Activated T-cell treated with anti-CD3 and anti-CD28 coated beads, Interleukin-2, amount 50 U/mL, for 48 hours (primary cell): ENCODE data around the gene DHRS7.

Source experiments
- DNase-seq, 2 experiments: peaks; one replicate each; pipeline ENCODE4 v3.0.0-alpha.2; 2020

Gene DHRS7

GRCh38 chr14:60184146-60184904 lies 19.1 kb upstream of the DHRS7 start:
- no peak for DNase-seq

DNA sequence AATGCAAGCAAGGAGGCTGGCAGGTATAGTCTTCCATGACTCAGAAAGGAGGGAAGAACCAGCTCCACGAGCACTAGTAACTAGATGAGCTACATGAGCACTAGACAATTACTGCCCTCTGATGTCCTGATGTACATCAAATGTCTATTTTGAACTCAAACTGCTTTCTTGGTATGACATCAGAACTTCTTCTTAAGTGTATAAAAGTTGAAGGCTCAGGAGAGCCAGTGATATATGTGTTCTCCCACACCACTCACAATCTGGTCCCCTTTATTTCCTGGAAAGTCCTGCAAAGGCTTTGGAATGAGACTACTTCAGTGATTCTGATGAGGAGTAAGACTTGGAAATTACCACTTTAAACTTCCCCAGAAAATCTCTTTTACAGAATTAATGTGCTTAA lies 18.5 kb upstream of the DHRS7 start:
- DNase-seq, result no peak

- no peak for DNase-seq
Observed at GRCh38 chr14:60183138-60183537, 17.9 kb upstream of the DHRS7 start.

DNA sequence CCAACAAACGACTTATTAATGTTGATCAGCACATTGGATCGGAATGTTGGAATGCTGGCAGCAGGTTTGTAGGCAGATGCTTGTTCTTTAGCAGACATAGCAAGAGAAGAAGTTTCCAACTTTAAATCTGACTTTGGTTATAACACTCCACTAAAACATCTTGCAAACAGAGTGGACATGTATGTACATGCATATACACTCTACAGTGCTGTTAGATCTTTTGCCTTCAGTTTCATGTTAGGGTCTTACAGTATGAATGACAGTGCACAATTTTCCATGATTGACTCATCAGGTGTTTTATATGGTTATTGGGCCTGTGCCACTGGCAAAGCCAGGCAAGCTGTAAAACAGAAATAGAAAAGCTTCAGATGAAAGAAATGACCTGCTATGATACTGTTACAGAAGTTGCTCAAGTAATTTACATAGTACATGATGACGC lies 14.3 kb upstream of the DHRS7 start:
- no peak for DNase-seq

DNA sequence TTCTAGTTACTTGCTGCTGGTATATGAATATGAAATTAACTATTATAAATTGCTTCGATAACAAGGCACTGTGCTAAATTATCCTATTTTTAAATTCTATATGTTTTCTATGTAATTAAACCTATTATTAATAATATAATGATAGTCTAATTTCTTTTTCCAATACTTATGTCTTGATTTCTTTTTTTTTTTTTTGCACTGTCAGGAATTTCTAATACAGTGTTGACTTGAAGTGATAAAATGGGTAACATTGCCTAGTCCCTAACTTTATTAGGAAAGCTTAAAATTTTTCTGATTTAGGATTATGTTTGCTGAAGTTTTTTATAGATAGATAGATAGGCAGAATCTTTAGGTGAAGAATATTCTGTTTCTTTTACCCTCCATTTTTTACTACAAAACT lies 13.6 kb upstream of the DHRS7 start:
- no peak for DNase-seq

GRCh38 chr14:60178164-60178563 lies 13.0 kb upstream of the DHRS7 start:
- no peak for DNase-seq

DNA sequence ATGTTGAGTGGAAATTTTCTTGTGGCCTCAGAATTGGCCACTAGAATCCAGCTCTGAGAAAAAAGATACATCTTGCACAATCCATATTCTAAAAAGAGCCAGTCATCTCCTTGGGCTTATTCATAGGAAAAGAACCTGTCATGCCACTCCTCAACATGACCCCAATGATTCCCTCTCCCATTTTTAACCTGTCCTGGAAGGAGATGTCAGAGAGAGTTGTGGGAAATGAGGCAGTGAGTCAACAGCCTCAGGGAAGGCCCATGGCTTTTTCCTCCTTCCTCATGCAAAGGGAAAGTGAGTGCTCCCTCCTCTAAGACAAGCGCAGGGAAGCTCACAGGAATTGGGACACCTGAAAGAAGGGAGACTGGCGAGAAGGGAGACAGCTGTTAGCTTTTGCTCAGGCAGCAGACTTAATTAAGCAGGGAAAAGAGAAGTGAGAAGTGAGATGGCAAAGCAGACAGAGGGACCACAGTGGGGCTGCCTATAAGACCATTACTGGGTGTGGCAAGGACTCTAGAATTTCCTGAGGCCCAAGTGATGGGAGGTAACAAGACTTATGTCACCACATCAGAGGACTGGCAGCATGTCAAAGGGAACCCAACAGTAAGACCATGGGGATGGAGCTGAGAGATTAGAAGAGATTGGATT lies 10.2 kb upstream of the DHRS7 start:
- no peak for DNase-seq

- DNase-seq, result no peak
Observed at GRCh38 chr14:60174352-60175254, 9.4 kb upstream of the DHRS7 start.

- DNase-seq, result no peak
Observed at GRCh38 chr14:60171690-60172089, 6.5 kb upstream of the DHRS7 start.

- no peak for DNase-seq
Observed at GRCh38 chr14:60170948-60171347, 5.8 kb upstream of the DHRS7 start.

- DNase-seq, result no peak
Observed at GRCh38 chr14:60169722-60170121, 4.5 kb upstream of the DHRS7 start.

GRCh38 chr14:60166142-60166541 lies 944 bp upstream of the DHRS7 start:
- DNase-seq, result no peak

DNA sequence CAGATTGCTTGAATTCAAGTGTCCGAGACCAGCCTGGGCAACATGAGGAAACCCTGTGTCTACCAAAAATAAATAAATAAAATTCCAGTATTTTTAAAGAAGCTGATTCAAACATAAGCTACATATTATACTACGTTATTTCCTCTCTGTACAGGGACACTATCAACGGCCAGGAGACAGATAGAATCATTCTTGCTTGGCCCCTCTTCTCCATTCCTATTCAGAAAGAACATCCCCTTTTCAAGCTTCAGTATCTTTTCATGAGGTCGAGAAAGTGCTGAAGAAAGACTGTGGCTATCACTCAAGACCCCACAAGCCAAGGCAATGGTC lies 314 bp upstream of the DHRS7 start:
- no peak for DNase-seq

DNA sequence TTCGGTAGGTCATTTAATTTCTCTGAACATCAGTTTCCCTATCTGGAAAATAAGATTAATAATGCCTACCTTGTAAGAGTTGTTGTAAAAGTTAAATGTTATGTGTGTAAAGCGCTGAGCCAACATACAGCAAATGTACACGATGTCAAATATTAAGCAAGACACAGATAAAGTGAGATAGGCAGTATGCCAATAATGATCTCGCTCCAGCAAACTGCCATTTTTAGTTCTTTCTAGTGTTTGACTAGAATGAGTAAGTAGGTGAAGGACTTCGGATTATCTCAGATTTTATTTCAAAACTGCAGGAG lies 840 bp downstream of the DHRS7 start:
- DNase-seq, result no peak

- no peak for DNase-seq
Observed at GRCh38 chr14:60163693-60164092, 1.5 kb downstream of the DHRS7 start.

DNA sequence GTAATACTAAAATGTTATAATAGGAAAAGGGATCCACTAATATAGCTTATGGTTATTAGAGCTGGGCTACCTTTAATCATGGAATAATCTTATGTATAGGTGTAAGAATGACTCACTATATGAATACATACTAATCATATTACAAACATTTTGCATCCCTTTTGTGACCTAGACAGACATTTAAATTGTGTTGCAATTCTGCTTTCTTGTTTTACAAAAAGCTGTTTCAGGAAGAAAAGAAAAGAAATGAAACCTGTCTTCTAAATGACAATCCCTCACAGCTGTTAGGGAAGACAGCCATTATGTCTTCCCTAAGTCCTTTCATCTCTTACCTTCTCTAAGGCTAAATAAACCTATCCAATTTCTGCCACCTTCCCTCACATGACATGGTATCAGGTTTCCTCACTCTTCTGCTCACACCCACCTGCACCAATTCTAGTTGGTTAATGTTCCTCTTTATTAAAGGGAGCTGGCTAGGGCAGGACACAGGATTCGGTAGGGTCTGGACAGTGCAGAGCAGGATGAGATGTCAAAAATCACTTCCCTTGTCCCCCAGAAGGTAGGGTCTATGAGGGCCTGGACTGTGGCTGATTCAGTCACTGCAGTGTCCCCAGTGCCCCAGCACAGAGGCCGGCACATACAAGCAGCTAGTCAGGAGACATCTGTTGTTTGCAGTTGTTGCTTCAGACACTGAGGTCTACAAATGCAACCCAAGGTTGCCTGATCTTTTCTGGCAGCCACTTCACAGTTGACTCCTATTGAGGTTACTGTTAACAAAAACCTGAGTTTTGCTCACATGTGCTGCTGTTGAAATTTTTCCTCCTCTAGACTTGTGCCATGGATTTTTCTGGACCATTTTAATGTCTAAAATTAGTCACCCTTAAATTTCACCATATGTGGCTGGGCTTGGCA lies 3.7 kb downstream of the DHRS7 start:
- DNase-seq, result no peak

DNA sequence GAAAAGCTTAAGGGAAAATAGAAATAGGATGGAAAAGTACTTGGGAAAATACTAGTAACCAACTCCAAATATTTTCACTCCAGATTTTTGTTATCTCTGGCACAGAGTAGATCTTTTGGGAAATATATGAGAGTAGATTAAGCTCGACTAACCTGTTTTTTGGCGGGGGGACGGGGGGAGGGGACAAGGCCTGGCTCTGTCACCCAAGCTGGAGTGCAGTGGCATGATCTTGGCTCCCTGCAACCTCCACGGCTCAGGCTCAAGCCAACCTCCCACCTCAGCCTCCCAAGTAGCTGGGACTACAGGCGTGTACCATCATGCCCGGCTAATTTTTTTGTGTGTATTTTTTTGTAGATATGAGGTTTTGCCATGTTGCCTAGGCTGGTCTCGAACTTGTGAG lies 4.8 kb downstream of the DHRS7 start:
- no peak for DNase-seq

DNA sequence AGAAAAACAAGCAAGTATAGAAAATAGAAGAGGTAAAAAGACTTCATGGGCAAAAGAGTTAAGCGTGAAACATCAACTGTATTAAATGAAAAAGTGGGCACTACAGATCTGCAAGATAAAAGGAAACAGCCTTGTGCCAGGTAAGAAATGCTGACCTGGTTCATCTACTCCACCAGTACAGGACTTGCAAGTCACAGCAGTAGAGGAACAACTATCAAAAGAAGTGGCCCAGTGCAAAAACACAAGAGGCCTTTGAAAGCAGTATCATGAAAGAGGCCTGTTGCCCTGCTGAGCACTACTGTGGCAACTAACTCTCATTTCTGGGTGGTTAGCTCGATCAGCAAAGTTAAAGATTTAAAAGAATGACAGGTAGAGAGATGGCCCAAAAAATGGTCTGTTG lies 10.5 kb downstream of the DHRS7 start:
- DNase-seq, result no peak

DNA sequence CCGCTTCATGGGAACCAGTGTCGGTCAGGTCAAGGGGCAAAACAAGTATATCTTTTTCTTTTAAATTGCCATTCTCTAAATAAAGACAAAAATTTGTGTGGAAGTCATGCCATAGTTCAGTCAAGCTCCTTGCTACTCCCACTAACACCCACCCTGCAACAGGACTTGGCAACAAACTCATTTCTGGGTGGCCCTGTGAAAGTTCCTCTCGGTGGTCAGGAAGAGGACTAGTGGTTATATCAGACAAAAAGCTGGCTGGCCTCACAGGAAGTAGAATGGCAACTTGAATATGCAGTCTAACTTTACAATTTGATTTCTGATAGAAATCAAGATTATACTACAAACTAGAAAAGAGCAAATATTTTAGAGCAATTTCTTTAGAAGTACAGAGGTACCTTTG lies 11.2 kb downstream of the DHRS7 start:
- DNase-seq, result no peak

DNA sequence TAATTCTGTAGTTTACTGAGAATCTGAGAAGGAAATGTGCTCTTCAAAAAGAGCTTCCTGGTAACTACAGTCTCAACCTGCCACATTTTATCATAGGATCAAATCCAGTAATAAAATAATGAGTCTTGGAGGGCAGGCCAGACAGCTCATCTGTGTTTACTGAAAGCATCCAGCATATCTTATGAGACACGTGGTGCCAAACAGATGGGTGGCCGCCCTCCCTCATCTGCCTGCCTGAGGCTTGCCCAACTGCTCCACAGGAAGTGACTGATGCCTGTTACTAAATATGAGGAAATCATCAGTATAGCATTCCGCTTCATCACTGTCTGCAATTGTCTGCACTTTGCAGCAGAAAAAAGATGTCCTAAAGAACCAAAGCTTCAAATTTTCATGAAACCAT lies 13.5 kb downstream of the DHRS7 start:
- peak; percentile 48 to 67 for DNase-seq

DNA sequence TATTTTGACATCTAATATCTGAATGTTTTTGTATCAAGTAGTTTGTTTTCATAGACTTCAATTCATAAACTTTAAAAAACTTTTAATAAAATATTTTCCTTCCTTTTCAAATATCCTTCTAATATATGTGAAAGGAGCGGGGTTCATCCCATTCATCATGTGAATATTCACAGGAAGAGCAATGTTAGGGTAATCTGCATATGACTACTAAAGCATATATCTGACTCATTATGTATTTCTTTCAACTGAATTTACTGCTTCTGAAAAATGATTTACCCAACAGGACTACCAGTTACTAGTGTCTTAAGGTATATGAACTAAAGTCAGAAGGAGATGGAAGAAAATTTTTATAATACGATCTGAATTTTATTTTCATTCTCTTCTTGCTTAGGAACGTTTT lies 30.5 kb downstream of the DHRS7 start:
- no peak for DNase-seq

- no peak for DNase-seq
Observed at GRCh38 chr14:60133487-60133886, 31.7 kb downstream of the DHRS7 start.

GRCh38 chr14:60125918-60126317 lies 39.3 kb downstream of the DHRS7 start:
- no peak for DNase-seq
